HG03159 (cell line): ENCODE data around the gene POLR1A.

Source experiments
- ATAC-seq: cut with Tn5 transposase; IDR thresholded peaks from one replicate; pipeline ENCODE4 v1.9.1; 2021; ENCODE audit warnings: mild to moderate bottlenecking, moderate library complexity; ENCODE audit not compliant: unreplicated experiment

Gene POLR1A

GRCh38 chr2:86038291-86039081, 67.2 kb downstream of the POLR1A start:
- ATAC-seq, result no peak

GRCh38 chr2:86037795-86038192, 67.9 kb downstream of the POLR1A start:
- ATAC-seq, result no peak

- no peak for ATAC-seq
Observed at GRCh38 chr2:86037141-86037794, 68.4 kb downstream of the POLR1A start.

DNA sequence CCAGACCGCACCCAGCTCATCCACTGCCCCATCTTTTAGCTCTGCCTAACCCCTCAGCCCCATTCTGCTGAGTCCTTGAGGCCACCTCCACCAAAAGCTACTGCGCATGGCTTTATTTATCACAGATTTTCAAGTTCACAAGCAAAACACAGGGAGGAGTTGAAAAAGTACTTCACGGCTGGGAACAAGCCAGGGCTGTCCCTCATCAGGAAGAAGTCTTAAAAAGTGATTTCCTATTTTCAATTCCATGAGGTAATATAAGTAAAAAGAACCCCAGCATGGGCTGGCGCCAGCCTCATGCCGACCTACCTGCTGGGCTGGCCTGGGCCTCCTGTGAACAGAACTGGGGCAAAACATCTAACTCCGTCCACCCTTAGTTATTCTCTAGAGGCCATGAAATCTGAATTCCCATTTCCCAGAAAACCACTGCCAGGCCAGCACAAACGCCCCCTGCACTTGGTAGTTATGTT, 69.0 kb downstream of the POLR1A start:
- ATAC-seq, result no peak

GRCh38 chr2:86035883-86036668, 69.6 kb downstream of the POLR1A start:
- ATAC-seq, result peak; percentile 74

DNA sequence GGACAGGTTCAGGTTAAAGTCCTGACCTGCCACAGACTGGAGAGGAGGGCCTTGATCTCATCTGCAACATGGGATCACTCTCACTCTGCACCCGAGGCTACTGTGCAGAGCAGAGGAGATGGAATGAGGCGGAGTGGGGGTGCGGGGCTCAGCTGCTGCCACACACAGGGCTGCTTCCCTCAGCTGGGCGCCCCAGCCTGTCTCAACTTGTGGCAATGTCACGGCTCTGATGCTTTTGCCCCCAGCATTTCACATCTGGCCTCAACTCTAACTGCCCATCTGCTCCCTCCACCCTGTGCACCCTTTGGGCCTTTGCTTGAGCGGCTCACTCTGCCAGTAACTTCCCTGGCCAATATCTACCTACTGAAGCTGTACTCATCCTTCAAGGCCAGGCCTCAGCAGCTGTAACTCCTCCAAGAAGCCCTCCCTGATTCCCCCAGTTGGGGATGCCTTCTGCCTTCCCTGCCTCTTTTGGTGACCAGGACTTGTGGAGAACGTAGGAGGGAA, 70.3 kb downstream of the POLR1A start:
- ATAC-seq, result no peak

DNA sequence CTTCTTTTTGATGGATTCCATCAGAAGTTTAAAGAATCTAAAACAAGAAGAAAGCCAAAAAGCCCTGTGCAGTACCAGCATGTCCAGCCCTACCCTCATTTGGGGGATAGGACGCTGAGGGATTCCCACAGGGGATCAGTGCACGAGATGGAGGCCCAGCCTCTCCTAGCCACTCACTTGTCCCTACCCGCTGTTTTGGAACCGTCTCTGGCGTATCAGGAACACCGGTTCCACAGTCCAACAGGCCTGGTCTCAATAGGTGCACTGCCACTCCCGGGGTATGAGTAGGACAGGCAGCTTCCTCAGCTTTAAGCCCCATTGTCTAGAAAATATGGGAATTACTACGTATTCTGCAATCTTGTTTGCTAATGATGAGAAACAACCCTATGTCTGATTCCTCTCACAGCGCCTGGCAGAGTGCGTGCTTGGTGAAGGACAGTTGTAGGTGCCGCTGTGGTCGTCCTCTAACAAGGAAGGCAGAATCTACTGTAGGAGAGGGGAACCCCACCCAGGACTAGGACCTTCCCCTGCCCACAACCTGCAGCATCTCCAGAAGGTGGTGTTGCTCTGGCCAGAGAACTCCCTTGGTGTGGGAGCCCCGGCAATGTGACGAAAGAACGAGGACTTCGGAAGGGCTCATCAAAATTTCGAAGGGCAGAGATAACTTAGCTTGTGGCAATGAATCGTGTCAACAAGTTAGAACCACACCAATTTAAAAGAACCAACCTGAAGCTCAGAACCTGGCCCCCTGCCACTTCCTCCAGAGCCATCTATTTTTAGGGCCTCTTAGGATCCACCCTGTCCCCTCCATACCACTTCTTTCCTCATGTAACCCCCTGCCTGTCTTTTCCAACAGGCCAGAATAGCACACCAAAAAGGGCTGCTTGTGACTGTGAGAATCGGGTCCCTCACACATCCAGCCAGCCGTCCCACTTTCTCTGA, 71.7 kb downstream of the POLR1A start:
- ATAC-seq, result no peak

DNA sequence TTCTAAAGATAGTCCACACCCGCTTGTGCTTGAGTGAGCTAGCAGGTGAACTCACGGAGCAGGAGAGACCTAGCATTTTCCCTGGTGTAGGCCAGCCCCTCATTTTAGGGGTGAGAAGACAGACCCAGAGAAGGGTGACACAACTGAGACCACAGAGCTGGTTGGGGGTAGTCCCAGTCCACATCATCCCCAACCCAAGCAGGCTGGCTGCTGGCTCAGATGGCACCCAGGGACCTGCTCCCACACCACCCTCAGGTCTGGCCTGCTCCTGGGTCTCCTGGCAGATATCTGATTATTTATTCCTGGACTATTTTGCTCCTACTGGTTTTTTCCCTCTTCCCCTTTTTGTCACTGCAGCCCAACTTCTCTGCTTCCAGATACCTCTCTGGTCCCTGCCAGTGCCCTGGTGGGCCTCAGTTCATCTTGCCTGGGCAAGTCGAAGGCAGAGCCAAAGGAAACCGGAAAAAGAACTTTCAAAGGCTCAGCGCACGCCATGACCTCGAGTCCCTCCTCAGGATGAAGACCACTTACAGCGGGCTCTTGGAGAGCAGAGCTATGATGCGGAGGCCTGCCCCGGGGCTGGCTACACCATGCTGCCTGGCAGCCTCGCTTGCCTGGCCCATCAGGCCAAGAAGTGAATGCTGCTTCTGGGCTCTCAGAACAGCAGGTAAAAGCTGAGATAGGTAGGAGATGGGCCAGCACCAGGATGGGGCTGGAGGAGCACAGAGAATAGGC, 72.7 kb downstream of the POLR1A start:
- no peak for ATAC-seq

DNA sequence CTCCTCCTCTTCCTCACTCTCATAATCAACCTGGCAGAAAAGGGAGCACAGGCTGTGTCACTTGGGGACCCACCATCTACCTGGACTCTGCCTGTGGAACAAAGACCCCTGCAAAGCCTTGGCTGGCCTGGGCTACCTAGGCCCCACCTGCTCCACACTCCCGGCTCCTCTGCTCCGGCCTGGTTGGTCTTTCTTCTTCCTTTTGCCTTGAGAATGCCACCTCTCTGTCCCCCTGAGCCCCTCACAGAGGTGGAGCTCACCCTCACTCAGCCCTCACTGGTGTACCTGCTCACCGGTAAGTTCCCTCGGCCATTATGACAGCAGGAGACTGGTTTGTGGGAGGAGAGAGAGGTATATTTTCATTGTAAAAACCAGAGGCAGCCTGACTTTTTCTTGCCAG, 74.1 kb downstream of the POLR1A start:
- ATAC-seq, result no peak

- no peak for ATAC-seq
Observed at GRCh38 chr2:86031151-86031550, 74.5 kb downstream of the POLR1A start.

GRCh38 chr2:86029873-86030272, 75.8 kb downstream of the POLR1A start:
- no peak for ATAC-seq

DNA sequence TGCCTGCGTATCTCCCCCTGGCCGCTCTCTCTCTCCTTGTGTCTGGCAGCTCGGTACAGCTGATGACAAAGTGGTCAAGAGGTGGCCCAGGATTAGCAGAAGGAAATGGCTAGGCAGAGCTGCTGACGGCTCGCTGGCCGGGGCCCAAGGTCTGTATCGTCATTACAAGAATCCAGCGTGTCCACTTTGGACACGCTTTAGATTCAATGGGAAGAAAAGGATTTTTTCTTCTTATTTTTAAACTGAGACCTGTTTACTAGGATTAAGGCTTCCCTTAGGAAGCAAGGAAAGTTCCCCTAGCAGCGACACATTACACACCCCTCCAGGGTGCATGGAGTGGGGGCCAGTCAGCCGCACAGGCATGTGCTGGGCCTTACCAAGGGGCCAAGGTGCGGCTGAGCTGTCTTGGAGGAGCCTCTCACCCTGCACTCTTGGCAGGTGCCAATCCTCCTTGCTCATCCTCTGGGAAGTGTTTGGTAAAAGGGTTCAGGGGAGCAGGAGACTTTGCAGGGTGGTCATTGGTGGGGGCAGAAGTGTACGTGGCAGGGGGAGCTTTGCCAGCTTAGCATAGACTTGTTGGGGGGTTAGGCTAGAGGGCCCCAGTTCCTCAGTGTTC, 76.8 kb downstream of the POLR1A start:
- no peak for ATAC-seq

- ATAC-seq, result no peak
Observed at GRCh38 chr2:86027922-86028765, 77.5 kb downstream of the POLR1A start.

DNA sequence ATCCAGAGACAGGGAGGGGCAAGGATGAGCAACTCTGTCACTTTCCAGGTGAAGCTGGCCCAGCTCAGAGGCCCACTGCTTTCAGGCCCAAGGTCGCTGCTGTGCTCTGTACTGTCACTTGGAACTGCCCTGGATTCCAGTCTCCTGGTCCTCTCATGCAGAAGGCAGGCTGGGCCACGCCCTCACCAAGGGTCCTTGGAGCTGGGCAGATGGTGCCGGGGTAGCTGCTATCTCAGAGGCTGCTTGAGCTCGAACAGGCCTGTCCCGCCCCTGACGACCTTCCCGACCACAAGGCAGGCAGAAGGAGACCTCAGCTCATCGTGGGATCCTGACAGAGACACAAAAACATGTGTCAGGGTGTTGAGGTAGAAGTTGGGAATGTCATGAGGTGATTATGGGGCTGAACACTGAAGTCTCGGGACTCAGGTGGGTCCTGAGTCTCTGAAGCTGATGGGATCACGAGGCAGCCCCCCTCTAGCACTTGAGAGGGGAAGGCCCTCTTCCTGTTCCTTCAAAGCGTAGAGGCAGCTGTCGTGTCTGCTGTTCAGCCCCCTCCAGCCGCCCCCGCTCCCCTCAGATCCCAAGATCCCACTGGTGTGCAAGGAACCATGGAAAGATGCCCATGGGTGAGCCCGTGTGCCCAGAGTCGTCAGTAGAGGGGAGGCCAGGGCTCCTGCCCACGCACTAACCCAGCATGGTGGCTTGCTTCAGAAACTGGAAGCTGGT, 78.3 kb downstream of the POLR1A start:
- no peak for ATAC-seq

- ATAC-seq, result no peak
Observed at GRCh38 chr2:86026744-86027065, 79.0 kb downstream of the POLR1A start.

DNA sequence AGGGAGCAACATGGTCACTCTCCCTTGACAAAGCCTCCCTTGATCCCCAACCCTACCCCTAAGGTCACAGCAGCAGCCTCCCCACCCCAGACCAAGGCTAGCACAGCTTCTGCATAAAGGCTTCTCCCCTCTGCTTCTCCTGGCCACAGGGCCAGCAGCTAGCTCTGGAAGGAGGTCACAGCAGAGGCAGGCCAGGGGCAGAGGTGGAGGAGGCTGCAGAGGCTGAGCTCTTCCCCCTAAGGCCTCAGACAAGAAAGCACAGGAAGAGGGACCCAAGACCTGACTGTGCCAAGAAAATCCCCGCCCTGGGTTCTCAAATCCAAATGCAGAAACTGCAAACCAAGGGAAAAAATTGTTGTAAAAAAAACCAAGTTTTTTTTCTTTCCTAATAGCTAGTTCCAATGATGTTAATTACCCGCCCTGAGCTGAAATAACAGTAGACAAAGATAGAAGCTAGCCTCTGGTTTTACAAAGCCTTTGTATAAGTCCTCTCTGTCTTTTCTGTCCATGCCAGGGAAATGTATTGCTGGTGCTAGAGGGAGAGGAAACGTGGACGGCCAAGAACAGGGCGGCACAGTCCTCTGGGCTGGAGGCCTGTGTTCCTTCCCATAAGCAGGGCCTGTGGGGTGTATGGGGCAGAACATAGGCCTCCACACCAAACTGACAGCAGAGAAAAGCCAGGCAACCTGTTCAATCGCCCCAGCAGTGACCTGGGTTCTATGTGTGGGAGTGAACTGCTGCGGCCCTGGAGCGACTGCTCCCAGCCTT, 79.5 kb downstream of the POLR1A start:
- no peak for ATAC-seq

GRCh38 chr2:86025229-86025820, 80.4 kb downstream of the POLR1A start:
- no peak for ATAC-seq
